Thoracic aorta (tissue), 2 donors: Measurements from ENCODE around the gene DCHS1. TPM values are rescaled to one million over a fixed set of nuclear protein-coding genes. Genes with fewer than 3 reads are reported as not detected.

Experiments used
- ATAC-seq: fragments of 150-250 bp; one replicate; pipeline ENCODE4 v1.8.0; 2017; ENCODE audit warnings: low read depth; ENCODE audit not compliant: insufficient number of reproducible peaks, low FRiP score
- DNase-seq: peaks from one replicate; pipeline ENCODE4 v3.0.0-alpha.2; 2020; ENCODE audit warnings: low spot score
- H3K27ac ChIP-seq, 2 donors: fragments of 200-600 bp; sonication (generic); 1 replicate in 1 of 2; 2 replicates in 1 of 2; pipeline ENCODE4 v1.5.1; 2016; ENCODE audit warnings: mild to moderate bottlenecking in 2 of 2, moderate library complexity in 2 of 2
- H3K27me3 ChIP-seq: fragments of 200-600 bp; sonication (generic); replicated peaks from 2 replicates; pipeline ENCODE4 v1.6.0; 2016; ENCODE audit warnings: mild to moderate bottlenecking; ENCODE audit not compliant: insufficient read depth
- H3K36me3 ChIP-seq: fragments of 200-600 bp; sonication (generic); one replicate; pipeline ENCODE4 v1.5.1; 2016
- H3K4me1 ChIP-seq, 2 donors: fragments of 200-600 bp; sonication (generic); 1 replicate in 1 of 2; 2 replicates in 1 of 2; pipeline versions ENCODE4 v1.5.1 to v1.6.0; 2016; ENCODE audit warnings: low read depth in 2 of 2, mild to moderate bottlenecking in 1 of 2; ENCODE audit not compliant: control insufficient read depth in 1 of 2
- H3K4me3 ChIP-seq: fragments of 200-600 bp; sonication (generic); 2 replicates; pipeline ENCODE4 v1.5.1; 2016; ENCODE audit warnings: mild to moderate bottlenecking
- H3K9me3 ChIP-seq: fragments of 200-600 bp; sonication (generic); 2 replicates; pipeline ENCODE4 v1.5.1; 2016
- total RNA-seq, 2 donors: library from RNA; depleted of rRNA; stranded (reverse); fragments of >200 nt; gene quantifications; one replicate each; pipeline versions ENCODE4 v1.1.0 to v1.2.3, GENCODE V29; 2016
- TF ChIP-seq, protein P1 (sequence below): fragments of 200-600 bp; sonication (generic); IDR thresholded peaks from one replicate; pipeline ENCODE4 v1.5.1; 2019; ENCODE audit warnings: antibody characterized with exemption

Gene DCHS1
- total RNA-seq, 2 donors from 2014 or later, result 62.3 to 73.5 TPM

DNA sequence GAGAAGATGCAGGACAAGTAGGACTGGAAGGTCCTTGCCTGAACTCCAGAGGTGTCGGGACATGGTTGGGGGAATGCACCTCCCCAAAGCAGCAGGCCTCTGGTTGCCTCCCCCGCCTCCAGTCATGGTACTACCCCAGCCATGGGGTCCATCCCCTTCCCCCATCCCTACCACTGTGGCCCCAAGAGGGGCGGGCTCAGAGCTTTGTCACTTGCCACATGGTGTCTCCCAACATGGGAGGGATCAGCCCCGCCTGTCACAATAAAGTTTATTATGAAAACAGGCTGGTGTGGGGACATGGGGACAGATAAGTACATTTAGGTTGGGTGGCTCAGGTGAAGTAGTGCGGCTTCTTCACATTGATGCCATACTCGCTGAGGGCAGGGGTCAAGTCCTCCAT, 45.0 kb downstream of the DCHS1 start:
- Histone ChIP-seq H3K4me1 (peaks cover 56 to 65% of the 10 kb centered on the region in 2 donors), H3K27ac (peak overlapping the region; percentile 99 to 100), H3K27me3 (no peaks in the 10 kb centered on the region), H3K9me3 (no peaks in the 10 kb centered on the region), H3K36me3 (peaks cover 39% of the 10 kb centered on the region), H3K4me3 (peak overlapping the region; percentile 84)
- ATAC-seq (no peak), DNase-seq (no peak)
- TF ChIP-seq, protein P1, sequence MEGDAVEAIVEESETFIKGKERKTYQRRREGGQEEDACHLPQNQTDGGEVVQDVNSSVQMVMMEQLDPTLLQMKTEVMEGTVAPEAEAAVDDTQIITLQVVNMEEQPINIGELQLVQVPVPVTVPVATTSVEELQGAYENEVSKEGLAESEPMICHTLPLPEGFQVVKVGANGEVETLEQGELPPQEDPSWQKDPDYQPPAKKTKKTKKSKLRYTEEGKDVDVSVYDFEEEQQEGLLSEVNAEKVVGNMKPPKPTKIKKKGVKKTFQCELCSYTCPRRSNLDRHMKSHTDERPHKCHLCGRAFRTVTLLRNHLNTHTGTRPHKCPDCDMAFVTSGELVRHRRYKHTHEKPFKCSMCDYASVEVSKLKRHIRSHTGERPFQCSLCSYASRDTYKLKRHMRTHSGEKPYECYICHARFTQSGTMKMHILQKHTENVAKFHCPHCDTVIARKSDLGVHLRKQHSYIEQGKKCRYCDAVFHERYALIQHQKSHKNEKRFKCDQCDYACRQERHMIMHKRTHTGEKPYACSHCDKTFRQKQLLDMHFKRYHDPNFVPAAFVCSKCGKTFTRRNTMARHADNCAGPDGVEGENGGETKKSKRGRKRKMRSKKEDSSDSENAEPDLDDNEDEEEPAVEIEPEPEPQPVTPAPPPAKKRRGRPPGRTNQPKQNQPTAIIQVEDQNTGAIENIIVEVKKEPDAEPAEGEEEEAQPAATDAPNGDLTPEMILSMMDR, result no peak

DNA sequence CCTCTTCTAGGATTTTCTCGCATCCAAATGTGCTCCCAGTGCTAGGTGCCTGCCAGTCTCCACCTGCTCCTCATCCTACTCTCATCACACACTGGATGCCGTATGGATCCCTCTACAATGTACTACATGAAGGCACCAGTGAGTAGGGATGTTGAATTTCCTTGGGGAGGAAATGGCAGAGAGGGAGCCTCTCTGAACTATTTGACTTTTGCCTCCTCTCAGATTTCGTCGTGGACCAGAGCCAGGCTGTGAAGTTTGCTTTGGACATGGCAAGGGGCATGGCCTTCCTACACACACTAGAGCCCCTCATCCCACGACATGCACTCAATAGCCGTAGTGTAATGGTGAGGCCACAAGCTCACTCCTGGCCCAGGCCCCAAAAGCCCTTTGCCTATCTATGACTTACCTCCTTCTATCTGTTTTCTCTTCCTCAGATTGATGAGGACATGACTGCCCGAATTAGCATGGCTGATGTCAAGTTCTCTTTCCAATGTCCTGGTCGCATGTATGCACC, 46.0 kb downstream of the DCHS1 start:
- Histone ChIP-seq H3K27ac (peak overlapping the region; percentile 99 to 100), H3K27me3 (no peaks in the 10 kb centered on the region), H3K4me1 (peaks cover 57 to 72% of the 10 kb centered on the region in 2 donors), H3K4me3 (no peak overlapping the region), H3K9me3 (no peaks in the 10 kb centered on the region), H3K36me3 (peaks cover 35% of the 10 kb centered on the region)
- DNase-seq (no peak), ATAC-seq (no peak)
- TF ChIP-seq, protein P1, result no peak

DNA sequence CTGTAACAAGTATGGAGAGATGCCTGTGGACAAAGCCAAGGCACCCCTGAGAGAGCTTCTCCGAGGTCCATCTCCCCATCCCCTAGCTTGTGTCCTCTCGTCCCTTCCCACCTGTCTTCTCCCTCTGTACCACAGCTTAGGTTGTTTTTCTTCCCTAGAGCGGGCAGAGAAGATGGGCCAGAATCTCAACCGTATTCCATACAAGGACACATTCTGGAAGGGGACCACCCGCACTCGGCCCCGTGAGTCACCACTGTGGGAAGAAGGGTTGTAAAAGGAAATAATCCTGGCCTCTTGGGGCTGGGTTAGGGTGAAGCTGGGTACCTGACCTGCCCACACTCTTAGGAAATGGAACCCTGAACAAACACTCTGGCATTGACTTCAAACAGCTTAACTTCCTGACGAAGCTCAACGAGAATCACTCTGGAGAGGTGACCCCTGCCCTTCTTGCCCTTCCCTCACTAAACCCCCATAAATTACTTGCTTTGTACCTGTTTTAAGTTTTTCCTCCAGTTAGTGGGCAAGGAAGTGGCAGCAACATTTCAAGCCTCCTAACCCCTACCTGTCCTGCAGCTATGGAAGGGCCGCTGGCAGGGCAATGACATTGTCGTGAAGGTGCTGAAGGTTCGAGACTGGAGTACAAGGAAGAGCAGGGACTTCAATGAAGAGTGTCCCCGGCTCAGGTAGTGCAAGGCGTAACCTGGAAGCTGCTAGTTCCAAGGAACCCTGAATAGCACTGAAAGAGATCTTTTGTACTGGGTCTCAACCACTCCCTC, 46.7 kb downstream of the DCHS1 start:
- peaks cover 57 to 72% of the 10 kb centered on the region in 2 donors for H3K4me1 ChIP-seq
- no peaks in the 10 kb centered on the region for H3K27me3 ChIP-seq
- no peaks in the 10 kb centered on the region for H3K9me3 ChIP-seq
- H3K4me3 ChIP-seq, result no peak overlapping the region
- ATAC-seq (no peak), DNase-seq (no peak)
- H3K36me3 ChIP-seq, result peaks cover 35% of the 10 kb centered on the region
- peak overlapping the region; percentile 99 to 100 for H3K27ac ChIP-seq
- TF ChIP-seq, protein P1, result no peak

- no peaks in the 10 kb centered on the region for H3K27me3 ChIP-seq
- peaks cover 35% of the 10 kb centered on the region for H3K36me3 ChIP-seq
- TF ChIP-seq, protein P1, result no peak
- H3K27ac ChIP-seq, result peak overlapping the region; percentile 99 to 100
- peak overlapping the region; percentile 89 for H3K4me3 ChIP-seq
- no peak for DNase-seq
- peaks cover 50 to 66% of the 10 kb centered on the region in 2 donors for H3K4me1 ChIP-seq
- no peak for ATAC-seq
- no peaks in the 10 kb centered on the region for H3K9me3 ChIP-seq
Measured at GRCh38 chr11:6608011-6608410, 47.6 kb downstream of the DCHS1 start.

- H3K36me3 ChIP-seq, result peaks cover 35% of the 10 kb centered on the region
- peaks cover 50 to 69% of the 10 kb centered on the region in 2 donors for H3K4me1 ChIP-seq
- no peaks in the 10 kb centered on the region for H3K27me3 ChIP-seq
- H3K9me3 ChIP-seq, result no peaks in the 10 kb centered on the region
- no peak for ATAC-seq
- peak overlapping the region; percentile 99 to 100 for H3K27ac ChIP-seq
- TF ChIP-seq, protein P1, result no peak
- no peak for DNase-seq
- peak overlapping the region; percentile 89 for H3K4me3 ChIP-seq
Measured at GRCh38 chr11:6607190-6607795, 48.3 kb downstream of the DCHS1 start.
